Psoas muscle (tissue), 8 donors: ENCODE data around the gene SLC8A2. TPM values are rescaled to one million over a fixed set of nuclear protein-coding genes. Genes with fewer than 3 reads are reported as not detected.

Source experiments
- ATAC-seq, 4 donors: fragments of 200-7000 bp; cut with Tn5 transposase; one replicate each; pipeline ENCODE4 v1.9.1; 2020; ENCODE audit warnings: moderate library complexity in 3 of 4, mild to moderate bottlenecking in 2 of 4
- DNase-seq, 2 donors: peaks; one replicate each; pipeline ENCODE4 v3.0.0-alpha.2; 2020
- H3K27ac ChIP-seq: fragments of 200-600 bp; one replicate; pipeline ENCODE4 v1.8.0; 2022
- H3K27me3 ChIP-seq, 3 donors: fragments of 200-600 bp in 1 of 3; one replicate each; pipeline versions ENCODE4 v1.6.1 to v1.8.0; 2013 to 2022; ENCODE audit warnings: low read length in 2 of 3, mild to moderate bottlenecking in 2 of 3, moderate library complexity in 1 of 3; ENCODE audit not compliant: insufficient read depth in 3 of 3
- H3K36me3 ChIP-seq, 2 donors: fragments of 200-600 bp in 1 of 2; one replicate each; pipeline versions ENCODE4 v1.6.1 to v1.8.0; 2013 to 2022; ENCODE audit warnings: low read depth in 1 of 2, mild to moderate bottlenecking in 1 of 2, moderate library complexity in 1 of 2; ENCODE audit not compliant: insufficient read depth in 1 of 2
- H3K4me1 ChIP-seq: fragments of 200-600 bp; one replicate; pipeline ENCODE4 v1.8.0; 2022
- H3K4me3 ChIP-seq: fragments of 200-600 bp; one replicate; pipeline ENCODE4 v1.8.0; 2022; ENCODE audit warnings: mild to moderate bottlenecking
- H3K9me3 ChIP-seq: fragments of 200-600 bp; one replicate; pipeline ENCODE4 v1.8.0; 2022
- WGBS, 3 donors: extraction: QIAGEN DNeasy Blood & Tissue Kit; methylation state at CpG; one replicate each; pipeline versions ENCODE4 v1.1.6 to v1.1.7; 2013; 5-methylcytosine and 5-hydroxymethylcytosine counted together
- intact Hi-C, 2 donors: fragments of 100-400 bp; cut with DNase I; formaldehyde crosslinking; loops; one replicate each; pipeline versions ENCODE4 v1.11.0 to v1.14.2; 2022
- polyA plus RNA-seq, 3 donors: library from polyadenylated mRNA; stranded (reverse); fragments of 200-250 nt; gene quantifications; one replicate each; pipeline ENCODE4 v1.2.3, GENCODE V29; 2013
- total RNA-seq, 4 donors: library from RNA; stranded (reverse); fragmentation: NEBNext Ultra II Directional in 2 of 4; extraction: Animal tissue kit (Norgen Biotek cat#: 25700) in 2 of 4; gene quantifications; one replicate each; pipeline versions ENCODE4 v1.2.1 to v1.2.4, GENCODE V29; 2021 to 2023
- TF ChIP-seq, protein P1 (sequence below): fragments of 200-600 bp; IDR thresholded peaks from one replicate; pipeline ENCODE4 v1.8.0; 2022; ENCODE audit warnings: antibody characterized with exemption
- donor health status: healthy with polysubstance abuse.
- donor health status: DM: no; HTN: no; CAD: no; lungs with moderate emphysema.
- donor health status: Bipolar disorder and iron deficiency.
- donor health status: healthy.
- donor health status: DM: yes; HTN: yes; CAD: no.
- donor health status: DM: no; HTN: no; CAD: no.
- donor health status: DM: no; HTN: no; CAD: no.
- donor health status: DM: yes; HTN: yes; CAD: no.

The SLC8A2 gene
- total and polyA plus RNA-seq, 7 donors, result 0.12 to 0.54 (median 0.19) TPM; not detected in 1

DNA sequence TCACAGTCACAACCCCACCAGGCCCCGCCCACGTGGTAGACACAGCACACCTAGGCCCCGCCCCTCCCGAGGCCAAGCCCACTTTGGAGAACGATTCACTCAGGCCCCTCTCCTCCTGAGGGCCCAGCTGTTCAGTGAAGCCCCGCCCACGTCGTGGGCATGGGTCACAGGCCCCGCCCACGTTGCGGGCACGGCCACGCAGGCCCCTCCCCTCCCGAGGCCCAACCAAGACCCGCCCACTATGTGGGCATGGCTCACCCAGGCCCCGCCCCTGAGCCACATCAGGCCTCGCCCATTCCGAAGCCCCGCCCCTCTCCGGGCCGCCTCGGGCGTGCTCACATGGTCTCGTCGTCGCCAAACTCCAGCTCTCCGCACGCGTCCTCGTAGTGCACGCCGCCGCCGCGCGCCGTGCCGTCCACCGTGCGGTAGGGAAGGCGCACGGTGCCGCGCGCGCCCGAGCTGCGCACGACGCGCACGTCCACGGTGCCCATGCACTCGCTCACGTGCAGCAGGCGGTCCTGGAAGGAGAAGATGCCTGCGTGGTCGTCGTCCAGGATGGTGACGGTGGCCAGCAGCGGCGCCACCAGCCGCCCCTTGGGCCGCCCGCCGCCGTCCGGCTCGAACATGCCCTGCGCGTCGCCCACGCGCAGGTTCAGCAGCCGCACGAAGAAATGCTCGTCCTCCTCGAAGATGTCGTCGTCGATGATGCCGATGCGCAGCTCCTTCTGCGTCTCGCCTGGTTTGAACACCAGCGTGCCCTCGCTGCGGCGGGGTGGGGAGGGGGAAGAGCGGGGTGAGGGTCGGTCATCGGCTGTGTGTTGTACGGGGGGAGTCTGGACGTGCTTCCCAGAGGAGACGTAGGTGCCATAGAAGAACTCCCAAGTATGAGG, 24.0 kb downstream of the SLC8A2 start:
- no peaks in the 10 kb centered on the region for H3K9me3 ChIP-seq
- peaks cover 0 to 91% (median 24%) of the 10 kb centered on the region in 3 donors for H3K27me3 ChIP-seq
- H3K4me1 ChIP-seq, result no peaks in the 10 kb centered on the region
- H3K27ac ChIP-seq, result no peak overlapping the region
- intact Hi-C loops, result no loop called here
- peak overlapping the region; percentile 15 for H3K4me3 ChIP-seq
- TF ChIP-seq, protein P1, sequence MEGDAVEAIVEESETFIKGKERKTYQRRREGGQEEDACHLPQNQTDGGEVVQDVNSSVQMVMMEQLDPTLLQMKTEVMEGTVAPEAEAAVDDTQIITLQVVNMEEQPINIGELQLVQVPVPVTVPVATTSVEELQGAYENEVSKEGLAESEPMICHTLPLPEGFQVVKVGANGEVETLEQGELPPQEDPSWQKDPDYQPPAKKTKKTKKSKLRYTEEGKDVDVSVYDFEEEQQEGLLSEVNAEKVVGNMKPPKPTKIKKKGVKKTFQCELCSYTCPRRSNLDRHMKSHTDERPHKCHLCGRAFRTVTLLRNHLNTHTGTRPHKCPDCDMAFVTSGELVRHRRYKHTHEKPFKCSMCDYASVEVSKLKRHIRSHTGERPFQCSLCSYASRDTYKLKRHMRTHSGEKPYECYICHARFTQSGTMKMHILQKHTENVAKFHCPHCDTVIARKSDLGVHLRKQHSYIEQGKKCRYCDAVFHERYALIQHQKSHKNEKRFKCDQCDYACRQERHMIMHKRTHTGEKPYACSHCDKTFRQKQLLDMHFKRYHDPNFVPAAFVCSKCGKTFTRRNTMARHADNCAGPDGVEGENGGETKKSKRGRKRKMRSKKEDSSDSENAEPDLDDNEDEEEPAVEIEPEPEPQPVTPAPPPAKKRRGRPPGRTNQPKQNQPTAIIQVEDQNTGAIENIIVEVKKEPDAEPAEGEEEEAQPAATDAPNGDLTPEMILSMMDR, result no peak
- ATAC-seq (peak; percentile 65 to 90 (median 81)), DNase-seq (peak; percentile 37 to 76)
- 1 to 4% (median 4%) methylated on average over 83 to 95 of the region's 95 CpGs for WGBS, 3 donors
- no peaks in the 10 kb centered on the region for H3K36me3 ChIP-seq

DNA sequence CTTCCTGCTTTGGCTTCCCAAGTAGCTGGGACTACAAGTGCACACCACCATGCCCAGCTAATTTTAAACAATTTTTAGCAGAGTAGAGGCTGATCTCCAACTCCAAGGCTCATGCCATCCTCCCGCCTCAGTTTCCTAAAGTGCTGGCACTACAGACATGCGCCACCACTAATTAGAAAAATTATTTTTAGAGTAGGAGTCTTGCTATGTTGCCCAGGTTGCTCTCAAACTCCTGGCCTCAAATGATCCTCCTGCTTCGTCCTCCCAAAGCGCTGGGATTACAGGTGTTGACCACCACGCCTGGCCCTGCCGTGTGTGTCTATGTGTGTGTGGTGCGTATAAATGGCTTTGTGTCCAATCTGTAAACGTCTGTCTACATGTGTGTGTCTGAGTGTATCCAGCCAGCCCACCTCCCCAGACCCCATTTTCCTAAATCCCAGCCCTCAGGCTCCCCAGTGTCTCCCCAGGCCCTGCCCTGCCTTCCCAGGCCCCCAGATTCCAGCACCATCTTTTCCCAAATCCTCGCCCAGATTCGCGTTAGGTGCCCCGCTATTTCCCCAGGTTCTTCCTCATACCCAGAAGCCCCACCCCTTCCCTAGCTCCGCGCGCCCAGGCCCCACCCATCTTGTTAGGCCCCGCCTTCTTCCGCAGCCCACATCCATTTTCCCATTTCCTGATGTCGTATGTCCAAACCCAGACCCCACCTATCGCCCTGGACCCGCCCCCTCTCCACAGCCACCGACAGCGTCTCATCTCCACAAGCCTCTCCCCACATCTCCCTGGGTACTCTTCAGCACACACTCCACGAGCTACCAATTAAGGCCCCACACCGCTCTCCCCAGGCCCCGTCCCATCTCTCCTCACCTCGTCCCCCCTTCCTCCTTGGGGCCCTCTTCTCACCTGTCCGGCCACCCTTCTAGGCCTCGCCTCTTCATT, 24.9 kb downstream of the SLC8A2 start:
- 15 to 19% (median 16%) methylated on average over 28 of the region's 28 CpGs for WGBS, 3 donors
- peak overlapping the region; percentile 15 for H3K4me3 ChIP-seq
- intact Hi-C loops, result no loop called here
- H3K36me3 ChIP-seq, result no peaks in the 10 kb centered on the region
- TF ChIP-seq, protein P1, result no peak
- H3K4me1 ChIP-seq, result no peaks in the 10 kb centered on the region
- ATAC-seq (peak in 3 of 4 donors; percentile 9 to 22 (median 10)), DNase-seq (no peak)
- peaks cover 0 to 97% (median 24%) of the 10 kb centered on the region in 3 donors for H3K27me3 ChIP-seq
- H3K9me3 ChIP-seq, result no peaks in the 10 kb centered on the region
- H3K27ac ChIP-seq, result no peak overlapping the region

DNA sequence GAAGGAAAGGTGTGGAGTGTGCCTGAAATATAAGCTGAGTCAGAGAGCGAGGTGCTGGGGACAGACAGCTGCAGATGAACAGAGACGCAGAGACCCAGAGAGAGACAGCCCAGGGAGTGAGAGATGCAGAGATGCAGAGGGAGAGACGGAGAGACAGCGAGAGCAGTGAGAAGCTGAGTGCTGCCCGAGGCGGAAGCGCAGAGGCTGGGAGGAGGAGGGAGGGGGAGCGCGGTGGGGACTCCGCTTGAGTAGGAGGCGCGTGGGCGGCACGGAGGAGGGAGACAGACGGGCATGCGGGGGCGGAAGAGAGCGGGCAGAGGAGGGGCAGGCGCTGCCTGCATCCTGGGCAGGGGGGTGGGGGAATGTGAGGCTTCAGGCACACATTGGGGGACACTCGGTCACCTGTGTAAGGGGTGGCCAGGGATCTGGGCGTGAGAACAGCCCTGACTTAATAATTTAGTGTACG, 25.7 kb downstream of the SLC8A2 start:
- Histone ChIP-seq H3K9me3 (no peaks in the 10 kb centered on the region), H3K4me3 (no peak overlapping the region), H3K27ac (no peak overlapping the region), H3K4me1 (no peaks in the 10 kb centered on the region), H3K27me3 (peaks cover 0 to 94% (median 20%) of the 10 kb centered on the region in 3 donors), H3K36me3 (no peaks in the 10 kb centered on the region)
- TF ChIP-seq, protein P1, result no peak
- intact Hi-C loops, result no loop called here
- WGBS, 3 donors, result 2 to 5% (median 4%) methylated on average over 20 to 22 of the region's 22 CpGs
- DNase-seq (peak; percentile 40 to 67), ATAC-seq (peak in 1 of 4 donors; percentile 21)

DNA sequence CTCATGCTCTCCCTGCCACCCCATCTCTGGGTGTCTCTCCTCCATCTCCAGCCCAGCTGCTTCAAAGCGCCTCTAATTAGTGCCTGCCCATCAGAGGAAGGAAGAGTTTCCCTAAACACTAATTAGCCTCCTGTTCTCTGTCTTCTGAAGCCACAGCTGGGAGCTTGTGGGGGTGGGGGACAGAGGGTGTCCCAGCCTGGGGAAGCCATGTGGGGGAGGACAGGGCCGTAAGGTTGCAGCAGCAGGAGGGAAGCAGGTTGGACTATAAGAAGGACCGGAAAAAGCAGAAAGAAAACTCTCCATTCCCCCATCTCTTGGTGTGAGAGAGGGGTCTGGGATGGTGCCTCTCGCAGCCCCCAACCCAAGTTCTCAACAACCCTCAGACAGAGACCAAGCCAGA, 26.2 kb downstream of the SLC8A2 start:
- Histone ChIP-seq H3K4me1 (no peaks in the 10 kb centered on the region), H3K27me3 (peaks cover 0 to 93% (median 19%) of the 10 kb centered on the region in 3 donors), H3K36me3 (no peaks in the 10 kb centered on the region), H3K9me3 (no peaks in the 10 kb centered on the region), H3K4me3 (no peak overlapping the region), H3K27ac (no peak overlapping the region)
- DNase-seq (no peak), ATAC-seq (no peak)
- TF ChIP-seq, protein P1, result no peak
- WGBS, 3 donors, result 45 to 49% (median 45%) methylated on average over 4 of the region's 4 CpGs
- intact Hi-C loops, result no loop called here
